IPS-NIHi11 (cell line): ENCODE measurements around the gene NCKAP5.

Source experiments
- DNase-seq: peaks from one replicate; pipeline ENCODE4 v3.0.0; 2012; ENCODE audit warnings: mixed read lengths, low spot score

The NCKAP5 gene

DNA sequence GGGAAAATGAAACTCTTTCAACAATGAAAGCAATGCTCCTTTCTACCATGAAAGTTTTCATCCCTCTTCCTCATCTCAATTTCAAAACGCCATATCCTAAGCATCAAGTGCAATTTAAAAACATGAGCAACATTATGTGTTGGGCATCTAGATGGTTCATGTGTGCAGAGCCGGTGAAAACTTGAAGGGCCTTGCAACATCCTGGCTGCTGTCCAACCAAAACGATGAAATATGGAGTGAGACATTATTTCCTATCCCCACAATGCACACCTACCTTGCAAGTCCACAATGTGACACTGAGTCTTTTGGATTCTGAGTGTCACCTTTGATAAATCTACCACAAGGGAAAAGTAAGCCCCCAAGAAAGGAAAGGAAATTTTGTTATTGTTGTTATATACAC lies 110.0 kb downstream of the NCKAP5 start:
- DNase-seq = no peak

DNA sequence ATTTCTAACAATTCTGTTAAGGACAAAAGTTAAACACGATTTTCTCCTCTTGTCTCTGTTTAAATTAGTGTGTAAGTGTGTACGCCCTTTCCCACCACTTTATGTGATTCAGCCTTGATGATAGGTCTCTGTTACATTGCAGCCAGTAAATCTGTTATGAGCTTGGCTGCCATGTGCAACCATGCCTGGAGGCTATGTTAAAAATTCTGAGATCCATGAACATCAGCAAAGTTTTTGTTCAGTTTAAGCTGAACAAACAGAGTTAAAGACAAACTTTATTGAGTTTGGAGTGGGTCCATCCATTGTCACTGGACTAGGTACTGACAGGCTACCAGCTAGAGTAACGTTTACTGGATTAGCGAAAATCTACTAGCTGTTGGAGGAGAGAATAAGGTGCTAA lies 110.4 kb downstream of the NCKAP5 start:
- no peak for DNase-seq

DNA sequence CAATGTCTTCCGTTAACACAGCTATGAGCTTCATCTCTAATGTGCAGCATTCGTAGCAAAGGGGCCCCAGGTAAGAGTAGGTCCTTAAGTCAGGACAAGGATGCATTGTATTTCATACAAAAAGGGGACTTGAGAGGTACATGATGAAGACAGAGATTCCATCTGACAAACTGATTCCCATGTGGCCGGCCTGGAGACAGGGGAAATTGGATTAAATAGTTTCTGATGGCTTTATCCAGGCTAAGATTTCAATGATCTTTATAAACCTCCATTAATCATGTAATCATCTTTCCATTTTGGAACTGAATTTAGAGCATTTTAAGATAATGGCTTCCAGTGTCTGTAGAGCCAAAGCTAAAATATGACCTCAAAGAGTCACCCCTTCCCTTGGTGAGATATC lies 111.3 kb downstream of the NCKAP5 start:
- DNase-seq = no peak

DNA sequence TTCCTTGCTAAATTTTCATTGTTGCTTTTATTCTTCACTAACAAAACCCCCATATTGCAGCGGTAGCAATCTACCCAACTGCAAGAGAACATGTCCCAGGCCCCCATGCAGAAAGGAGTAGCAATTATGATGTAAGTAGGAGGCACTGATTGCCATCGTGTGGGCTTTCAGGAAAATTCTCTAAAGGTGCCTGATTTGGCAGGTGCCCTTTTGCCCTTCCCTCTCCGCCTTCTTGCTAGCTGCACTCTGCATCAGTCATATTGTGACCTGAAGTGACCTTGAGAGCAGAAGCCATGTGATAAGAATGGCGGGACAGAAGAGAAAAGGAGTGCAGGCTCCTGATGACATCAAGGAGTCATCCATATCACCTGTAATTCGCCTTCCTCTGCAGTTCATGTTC lies 112.1 kb downstream of the NCKAP5 start:
- DNase-seq = no peak

DNA sequence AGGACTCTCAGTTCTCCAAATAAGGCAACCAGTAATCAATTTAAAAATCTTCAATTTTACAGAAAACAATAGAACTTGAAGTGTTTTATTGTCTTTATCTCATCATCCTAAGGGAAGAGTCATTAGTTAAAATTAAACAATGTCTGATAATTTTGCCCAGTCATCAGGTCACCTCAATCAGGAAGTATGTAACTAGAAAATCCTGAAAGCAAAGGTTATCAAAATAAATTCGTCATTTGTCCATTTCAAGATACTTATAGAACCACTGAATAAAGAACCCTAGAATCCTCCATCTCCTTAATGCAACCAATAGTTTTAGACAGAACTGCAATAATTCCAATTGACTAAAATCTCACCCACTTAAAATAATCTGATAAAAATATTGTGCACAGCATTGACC lies 115.2 kb downstream of the NCKAP5 start:
- no peak for DNase-seq

DNA sequence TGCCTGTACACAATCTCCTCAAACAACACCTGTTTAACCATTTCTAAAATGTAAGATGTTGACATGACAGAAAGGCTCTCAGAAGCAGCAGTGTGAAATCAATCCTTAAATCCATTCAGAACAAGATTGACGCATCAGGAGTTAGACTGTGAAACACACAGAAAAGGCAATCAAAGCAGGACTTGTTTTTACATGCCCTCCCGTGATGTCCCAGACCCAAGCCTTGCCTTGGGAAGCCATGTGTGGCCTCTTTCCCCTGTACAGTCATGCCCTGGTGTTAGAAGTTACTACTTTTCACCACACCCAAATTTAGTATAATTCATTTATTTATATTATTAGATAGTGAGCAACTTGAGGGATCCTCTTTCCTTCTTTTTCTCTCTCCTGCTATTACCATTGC lies 115.7 kb downstream of the NCKAP5 start:
- no peak for DNase-seq

DNA sequence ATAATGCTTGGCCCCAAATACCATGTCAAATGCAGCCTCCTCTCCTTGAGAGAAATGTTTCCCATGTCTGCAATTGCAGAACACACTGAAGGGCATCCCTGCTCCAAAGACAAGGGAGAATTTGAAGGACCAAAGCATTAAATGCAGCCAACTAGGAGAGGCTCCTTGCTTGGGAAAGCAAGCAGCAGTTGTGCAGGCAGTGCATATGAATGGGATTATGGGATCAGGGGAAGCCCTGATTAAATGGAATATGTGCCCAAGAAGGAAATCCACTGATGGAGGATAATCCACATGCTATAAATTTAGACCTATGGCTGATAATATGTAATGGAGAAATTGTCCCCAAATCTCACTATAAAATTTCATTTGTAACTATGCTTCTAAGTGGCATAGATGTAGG lies 116.1 kb downstream of the NCKAP5 start:
- DNase-seq = no peak

DNA sequence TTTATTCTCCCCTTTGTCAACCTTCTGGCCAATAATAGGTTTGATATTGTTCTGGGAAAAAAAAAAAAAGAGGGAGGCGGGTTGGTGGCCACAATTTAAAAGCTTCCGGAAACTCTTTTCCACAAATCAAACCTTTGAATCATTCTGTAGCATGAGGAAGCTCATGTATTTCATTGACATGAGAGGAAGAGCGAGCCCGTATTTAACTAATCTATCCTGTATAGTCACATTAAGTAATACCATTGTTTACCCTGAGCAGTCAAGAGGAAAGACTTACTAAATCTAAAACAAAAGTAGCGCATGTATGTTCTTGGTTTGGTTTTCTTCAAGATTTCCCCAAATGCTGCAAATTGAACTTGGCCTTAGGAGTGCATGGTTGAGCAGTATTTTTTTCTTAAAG lies 120.1 kb downstream of the NCKAP5 start:
- no peak for DNase-seq

DNA sequence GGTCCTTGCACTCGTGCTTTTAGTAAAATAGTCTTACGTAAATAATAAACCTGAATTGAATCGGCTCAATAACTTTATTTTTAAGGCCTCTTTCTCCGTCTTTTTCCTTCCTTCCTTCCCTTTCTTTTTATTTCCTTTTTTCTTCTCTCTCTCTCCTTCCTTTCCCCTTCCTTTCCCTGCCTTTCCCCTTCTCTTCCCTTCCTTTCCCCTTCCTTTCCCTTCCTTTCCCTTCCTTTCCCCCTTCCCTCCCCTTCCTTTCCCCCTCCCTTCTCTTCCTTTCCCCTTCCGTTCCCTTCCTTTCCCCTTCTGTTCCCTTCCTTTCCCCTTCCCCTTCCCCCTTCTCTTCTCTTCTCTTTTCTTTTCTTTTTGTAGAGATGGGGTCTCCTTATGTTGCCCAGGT lies 121.0 kb downstream of the NCKAP5 start:
- DNase-seq = no peak

DNA sequence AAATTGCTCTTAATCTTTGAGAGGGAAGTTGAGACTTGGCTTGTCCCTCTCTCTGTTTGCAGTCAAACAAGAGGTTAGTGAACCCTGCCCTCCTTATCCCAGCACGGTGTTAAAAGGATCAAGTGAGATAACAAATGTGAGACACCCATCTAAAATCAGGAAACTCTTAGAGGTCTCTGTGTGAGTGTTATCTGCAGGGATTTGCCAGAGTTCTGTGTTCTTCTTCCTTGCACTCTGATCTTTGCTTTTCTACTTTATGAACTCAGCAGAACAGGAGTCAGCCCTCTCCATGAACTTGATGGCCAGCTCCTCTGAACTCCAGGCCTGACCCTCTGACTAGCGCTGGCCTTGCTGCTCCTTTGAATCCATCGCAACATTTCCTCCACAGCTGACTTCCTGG lies 123.8 kb downstream of the NCKAP5 start:
- no peak for DNase-seq

DNA sequence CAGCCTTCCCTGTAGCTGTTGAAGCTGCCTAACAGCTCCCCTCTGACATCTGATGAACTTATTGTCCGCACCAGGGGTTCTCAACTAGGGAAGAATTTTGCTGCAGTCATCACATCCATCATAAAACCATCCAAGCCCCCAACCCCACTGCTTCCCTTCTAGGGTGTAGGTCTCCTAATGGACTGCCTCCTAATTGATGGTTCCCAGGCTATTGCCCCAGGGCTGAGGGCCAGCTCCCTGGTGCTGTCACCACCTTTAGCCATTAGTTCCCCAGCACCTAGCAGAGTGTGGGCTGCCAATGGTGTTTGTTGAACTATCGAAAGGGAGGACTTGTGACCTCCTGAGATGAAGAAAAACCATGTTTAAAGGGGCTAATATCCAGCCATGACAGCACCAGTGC lies 125.9 kb downstream of the NCKAP5 start:
- DNase-seq = no peak

DNA sequence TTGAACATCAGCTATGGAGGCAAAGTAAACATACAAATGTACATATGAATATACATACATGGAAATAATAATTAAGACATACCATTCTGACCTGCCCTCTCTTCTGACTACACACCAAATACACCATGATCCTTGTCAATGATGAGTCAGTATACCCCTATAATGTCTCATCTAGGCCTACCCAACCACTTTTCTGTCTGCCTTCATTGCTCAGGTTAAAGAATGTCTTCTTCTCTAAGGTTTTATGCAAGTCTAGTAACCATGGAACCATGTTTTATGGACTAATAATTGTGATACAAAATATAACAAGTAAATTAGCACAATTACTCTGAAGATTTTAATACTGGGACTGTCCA lies 128.7 kb downstream of the NCKAP5 start:
- no peak for DNase-seq

DNA sequence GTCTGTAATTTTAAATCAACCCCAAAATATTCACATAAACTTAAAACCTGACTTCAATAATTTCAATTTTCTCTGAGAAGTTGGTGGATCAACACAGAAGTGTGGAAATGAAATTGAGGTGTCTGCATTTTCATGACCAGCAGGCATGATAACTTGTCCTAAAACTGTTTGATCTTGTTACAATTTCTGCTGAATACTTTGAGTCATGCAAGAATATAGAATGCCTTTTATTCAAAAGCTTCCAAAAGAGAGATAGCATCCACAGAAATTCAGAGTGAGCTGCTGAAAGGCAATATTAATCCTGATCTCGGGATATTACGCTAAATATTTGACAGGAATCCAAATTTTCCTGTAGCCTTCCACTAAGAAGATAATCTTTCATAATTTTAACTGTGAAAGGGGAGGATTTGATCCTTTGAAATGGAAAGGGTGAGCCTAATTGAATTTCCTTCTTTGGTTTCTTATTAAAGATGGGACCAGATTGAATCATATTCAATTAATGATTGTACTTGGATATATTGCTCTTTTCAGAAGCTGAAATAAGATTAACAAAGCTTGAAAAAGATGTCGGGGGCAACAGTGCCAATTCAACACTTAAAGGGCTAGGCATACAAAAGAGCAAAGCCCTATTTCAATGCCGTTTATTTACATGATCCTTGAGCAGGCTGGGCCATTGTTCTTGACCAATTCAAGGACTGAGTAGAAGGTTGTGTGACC lies 129.3 kb downstream of the NCKAP5 start:
- no peak for DNase-seq

DNA sequence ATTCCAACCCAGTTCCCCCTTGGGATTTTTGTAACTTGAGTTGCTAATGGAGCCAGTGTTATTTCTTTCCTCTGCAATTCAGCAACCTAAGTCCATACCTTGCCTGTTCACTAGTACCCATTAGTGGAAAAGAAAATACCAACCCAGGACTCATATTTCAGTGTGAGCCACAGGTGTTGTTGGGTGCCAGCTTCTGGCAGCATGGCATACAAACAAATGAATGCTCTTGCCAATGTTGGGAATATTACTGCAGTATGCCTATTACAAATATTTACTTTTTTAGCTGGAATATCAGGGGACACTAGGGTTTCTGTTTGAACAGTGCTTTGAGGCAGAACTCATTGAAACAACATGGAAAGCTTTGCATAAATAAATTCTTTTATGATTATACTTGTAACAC lies 130.2 kb downstream of the NCKAP5 start:
- DNase-seq = no peak

DNA sequence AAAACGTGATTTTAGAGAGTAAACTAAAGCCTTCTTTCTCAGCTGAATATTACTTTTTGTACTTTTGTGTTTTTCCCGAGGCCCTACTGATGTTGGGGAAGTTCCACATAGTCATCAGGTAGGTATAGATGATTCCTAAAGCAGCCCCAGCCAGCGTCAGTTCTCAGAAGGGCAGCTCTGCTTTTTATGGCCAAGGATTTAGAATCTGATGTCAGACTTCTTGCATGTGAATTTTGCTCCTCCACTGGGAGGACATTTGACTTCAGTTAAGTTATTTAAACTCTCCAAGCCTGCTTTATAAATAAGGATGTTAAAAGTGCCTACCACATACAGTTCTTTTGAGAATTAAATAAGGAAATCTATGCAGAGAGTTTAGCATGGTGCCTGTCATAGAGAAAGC lies 130.8 kb downstream of the NCKAP5 start:
- no peak for DNase-seq

DNA sequence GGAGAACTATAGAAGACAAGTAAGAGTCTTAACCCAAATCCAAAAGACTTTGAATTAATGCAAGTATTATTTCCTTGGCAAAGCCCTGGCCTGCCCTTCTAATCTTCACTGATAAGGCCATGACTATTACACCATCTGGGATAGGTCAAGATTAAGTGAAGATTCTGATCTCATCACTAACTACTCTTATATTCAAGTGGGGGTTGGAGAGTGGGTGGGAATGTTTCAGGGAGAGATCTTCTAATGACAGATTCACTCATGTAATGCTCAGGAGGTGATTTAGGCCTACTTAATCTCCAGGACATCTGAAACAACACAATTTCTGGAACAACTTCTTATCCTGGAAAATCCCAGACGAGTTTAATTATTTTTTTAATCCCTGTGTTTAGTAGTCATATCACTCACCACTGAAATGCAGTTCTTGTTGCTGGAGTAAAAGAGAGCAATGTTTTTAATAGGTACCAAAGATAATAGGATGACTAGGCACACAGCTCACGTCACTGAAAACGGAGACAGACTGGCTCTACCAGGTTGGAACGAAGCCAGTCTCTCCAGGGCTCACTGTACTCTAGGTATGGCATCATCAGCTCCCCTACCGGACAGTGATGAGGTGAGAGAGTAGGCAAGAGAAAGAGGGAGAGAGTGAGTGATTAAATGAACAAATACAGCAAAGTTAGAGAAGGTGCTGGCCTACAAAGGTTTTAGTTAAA lies 133.1 kb downstream of the NCKAP5 start:
- no peak for DNase-seq

DNA sequence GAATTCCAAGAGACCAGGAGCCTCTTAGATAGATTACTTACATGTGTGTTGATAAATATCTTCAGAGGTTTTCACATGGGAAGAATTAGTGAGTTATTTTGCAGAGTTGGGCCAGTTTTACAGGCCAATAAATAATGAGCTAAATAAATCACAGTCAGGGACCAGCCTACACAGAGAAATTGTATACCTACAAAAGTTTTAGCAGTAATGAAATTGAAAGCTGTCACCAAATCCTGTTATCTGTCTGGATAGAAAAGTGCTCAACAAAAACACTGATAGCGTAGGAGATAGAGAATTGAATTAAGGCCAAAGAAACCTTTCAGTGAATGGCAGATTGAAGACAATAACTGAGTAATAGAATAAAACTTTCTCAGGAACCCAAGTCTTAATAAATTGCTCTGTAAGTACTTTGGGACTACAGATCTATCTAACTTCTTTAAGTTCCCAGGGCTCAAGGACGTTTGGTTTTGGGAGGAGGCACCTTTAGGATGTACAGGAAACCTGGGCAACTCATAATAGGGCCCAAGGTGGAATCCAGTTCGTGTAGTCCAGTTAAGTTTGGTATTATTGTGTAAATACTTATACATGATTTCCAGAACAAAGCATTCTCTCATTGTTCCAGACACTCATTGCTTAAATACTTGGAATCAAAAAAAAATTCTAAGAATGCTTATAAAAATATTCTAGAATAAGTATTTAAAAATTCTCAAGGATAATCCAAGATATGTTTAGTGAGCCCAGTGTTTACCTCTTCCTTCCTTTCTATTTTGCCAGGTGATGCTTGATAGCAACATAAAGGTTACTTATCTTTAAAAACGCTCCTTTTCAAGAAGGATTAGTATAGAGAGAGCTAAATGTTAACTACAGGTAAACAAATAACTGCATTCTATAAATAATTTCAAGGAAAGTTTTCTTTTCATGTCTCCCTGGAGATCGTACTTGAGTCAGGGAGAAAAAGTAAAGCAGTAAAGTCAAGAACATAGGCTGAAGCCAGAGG lies 134.5 kb downstream of the NCKAP5 start:
- no peak for DNase-seq

DNA sequence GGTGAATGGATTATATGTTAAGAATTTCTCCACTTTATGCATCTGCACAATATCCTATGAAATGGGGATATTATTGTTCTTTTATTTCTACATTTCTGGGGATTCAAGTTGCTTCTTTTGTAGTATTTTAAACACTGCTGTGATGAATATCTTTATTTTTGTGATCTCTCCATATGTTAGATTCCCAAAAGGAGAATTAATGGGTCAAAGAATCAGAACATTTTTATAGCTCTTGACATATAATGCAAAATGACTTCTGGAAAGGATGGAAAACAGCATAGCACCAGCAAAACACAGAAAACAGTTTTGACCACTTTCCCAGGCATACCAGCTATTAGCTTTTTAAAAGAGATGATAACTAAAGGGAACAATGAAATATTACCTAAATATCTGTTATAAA lies 135.5 kb downstream of the NCKAP5 start:
- DNase-seq = no peak

DNA sequence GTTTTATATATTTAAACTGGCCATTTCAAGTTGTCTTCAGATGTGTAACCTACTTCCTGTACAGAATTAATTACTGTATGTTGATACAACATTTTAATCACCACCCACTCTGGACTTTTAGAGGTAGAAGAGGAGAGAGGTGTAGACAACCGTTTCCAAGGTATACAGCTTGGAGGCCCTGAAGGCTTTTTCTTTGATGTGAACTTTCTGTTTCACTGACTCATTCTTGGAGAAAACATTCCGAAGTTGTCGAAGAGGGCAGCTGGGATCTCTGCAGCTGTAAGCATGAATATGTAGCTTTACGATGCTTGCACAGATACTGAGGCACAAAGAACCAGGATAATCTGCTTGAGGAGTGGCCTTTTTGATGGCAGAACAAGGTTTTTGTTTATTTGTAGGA lies 137.0 kb downstream of the NCKAP5 start:
- no peak for DNase-seq

DNA sequence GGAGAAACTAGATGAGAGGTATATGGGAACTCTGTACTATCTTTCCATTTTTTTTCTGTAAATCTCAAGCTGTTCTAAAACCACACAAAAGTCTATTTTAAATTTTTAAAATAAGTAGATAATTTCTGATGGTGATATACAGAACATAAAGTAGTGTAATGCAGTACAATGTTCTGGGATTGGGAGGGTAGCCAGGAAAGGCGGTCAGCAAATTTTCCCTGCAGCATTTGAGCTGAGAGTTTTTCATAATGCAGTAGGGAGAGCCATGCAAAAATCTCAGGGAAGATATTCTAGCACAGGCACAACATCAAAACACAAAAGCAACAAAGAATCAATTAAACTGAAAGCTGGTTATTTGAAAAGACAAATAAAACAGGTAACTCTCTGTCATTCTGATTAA lies 141.5 kb downstream of the NCKAP5 start:
- DNase-seq = no peak

DNA sequence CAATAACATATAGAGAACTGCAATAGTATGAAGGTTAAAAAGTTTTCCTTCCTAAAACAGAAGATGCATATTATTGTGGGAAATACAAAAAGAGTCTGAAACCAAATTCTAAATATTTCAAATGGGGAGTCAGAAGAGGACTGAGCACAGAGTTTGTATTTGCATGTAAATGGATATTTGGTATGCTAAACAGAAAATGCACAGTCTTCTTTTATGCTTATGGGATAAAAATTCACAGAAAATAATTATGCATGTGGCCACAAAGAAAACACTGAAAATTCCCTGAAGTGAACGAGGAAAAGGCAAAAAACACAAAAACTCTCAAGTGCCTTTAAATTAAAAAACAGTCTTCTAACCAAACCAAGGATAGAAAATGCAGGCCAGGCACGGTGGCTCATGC lies 142.7 kb downstream of the NCKAP5 start:
- no peak for DNase-seq

DNA sequence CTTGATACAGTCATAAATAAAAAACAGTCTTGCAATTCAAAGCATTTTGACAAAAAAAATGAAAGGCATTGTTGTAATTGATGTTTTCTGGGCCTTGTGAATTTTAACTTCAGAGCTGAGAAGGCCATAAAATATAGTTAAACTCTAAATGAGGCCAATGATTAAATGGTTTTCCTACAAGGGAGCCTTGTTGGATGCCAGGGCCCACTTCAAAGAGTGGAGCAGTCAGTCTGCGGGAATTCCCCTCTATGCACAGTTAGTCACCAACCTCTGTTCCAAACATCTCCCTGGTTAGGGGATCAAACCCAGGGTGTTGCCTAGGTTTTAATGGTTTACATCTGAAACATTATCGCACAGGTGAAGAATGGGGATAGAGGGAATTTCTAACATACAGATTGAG lies 143.4 kb downstream of the NCKAP5 start:
- DNase-seq = no peak

DNA sequence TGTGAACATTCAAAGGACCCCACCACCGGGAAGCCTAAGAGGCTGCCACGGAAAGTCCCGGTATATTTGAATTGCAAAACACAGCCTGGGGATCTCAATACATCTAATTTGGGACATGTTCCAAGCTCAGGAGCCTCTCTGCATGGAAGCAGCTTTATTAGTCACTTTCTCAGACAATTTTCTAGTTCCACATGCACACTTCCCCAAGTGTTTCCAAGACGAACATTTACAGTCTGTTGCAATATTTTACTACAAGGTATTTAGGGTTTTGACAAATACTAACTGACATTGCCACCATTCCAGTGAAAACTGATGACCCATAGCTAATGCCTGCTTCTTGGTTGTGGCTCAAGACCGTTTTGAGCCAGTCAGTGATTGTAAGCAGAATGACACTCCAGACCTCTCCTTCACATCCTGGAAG lies 145.3 kb downstream of the NCKAP5 start:
- DNase-seq = no peak
